GM06990 (cell line): ENCODE data around the gene KATNIP.

Experiments used
- DNase-seq: peaks from one replicate; pipeline ENCODE4 v3.0.0-alpha.2; 2011; ENCODE audit not compliant: insufficient read length; ENCODE audit errors: extremely low read depth
- H3K27me3 ChIP-seq: replicated peaks from 2 replicates; pipeline ENCODE4 v1.6.0; 2011; ENCODE audit warnings: low read length; ENCODE audit not compliant: control insufficient read depth, insufficient read depth
- H3K36me3 ChIP-seq: 2 replicates; pipeline ENCODE4 v1.5.1; 2011; ENCODE audit warnings: low read length; ENCODE audit not compliant: control insufficient read depth, insufficient read depth
- H3K4me3 ChIP-seq: replicated peaks from 2 replicates; pipeline ENCODE4 v1.5.1; 2011; ENCODE audit warnings: low read depth, mild to moderate bottlenecking, control low read depth, low read length
- TF ChIP-seq, protein P1 (sequence below): IDR thresholded peaks from 2 replicates; pipeline ENCODE4 v1.5.1; 2011; ENCODE audit warnings: low read length, control low read depth, mild to moderate bottlenecking, inconsistent platforms; ENCODE audit not compliant: insufficient read depth, poor library complexity, severe bottlenecking

KATNIP gene

DNA sequence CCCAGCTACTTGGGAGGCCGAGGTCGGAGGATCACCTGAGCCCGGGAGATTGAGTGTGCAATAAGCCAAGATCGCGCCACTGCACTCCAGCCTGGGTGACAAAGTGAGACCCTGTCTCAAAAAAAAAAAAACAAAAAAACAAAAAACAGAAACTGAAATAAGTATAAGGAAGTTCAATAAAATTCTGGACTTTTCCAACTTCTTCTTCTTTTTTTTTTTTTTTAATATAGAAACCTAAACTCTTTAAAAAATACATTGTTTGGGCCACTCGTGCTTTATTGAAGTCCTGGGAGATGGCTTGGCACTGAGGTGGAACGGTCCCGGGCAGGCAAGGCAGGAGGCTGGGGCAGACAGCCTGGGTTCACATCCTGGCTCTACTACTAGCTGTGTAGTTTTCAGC, 36.8 kb downstream of the KATNIP start:
- no peaks in the 10 kb centered on the region for H3K27me3 ChIP-seq
- DNase-seq = no peak
- TF ChIP-seq, protein P1, sequence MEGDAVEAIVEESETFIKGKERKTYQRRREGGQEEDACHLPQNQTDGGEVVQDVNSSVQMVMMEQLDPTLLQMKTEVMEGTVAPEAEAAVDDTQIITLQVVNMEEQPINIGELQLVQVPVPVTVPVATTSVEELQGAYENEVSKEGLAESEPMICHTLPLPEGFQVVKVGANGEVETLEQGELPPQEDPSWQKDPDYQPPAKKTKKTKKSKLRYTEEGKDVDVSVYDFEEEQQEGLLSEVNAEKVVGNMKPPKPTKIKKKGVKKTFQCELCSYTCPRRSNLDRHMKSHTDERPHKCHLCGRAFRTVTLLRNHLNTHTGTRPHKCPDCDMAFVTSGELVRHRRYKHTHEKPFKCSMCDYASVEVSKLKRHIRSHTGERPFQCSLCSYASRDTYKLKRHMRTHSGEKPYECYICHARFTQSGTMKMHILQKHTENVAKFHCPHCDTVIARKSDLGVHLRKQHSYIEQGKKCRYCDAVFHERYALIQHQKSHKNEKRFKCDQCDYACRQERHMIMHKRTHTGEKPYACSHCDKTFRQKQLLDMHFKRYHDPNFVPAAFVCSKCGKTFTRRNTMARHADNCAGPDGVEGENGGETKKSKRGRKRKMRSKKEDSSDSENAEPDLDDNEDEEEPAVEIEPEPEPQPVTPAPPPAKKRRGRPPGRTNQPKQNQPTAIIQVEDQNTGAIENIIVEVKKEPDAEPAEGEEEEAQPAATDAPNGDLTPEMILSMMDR = no peak
- no peak overlapping the region for H3K4me3 ChIP-seq
- no peaks in the 10 kb centered on the region; the same call in 1 of the 2 replicates for H3K36me3 ChIP-seq

DNA sequence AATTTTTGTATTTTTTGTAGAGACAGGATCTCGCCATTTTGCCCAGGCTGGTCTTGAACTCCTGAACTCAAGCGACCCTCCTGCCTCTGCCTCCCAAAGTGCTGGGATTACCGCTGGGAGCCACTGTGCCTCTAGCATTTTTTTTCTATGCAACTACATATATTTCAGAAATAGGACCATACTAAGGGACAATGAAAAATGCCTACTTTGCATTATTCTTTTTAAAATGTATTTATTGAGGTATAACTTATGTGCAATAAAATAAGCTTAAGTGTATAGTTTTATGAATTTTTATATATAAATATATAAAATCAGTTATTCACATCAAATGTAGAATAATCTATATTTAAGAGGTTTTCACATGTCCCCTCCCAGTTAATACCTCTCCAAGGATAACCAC, 38.1 kb downstream of the KATNIP start:
- Histone ChIP-seq H3K4me3 (no peak overlapping the region), H3K27me3 (no peaks in the 10 kb centered on the region), H3K36me3 (no peaks in the 10 kb centered on the region; the same call in 1 of the 2 replicates)
- DNase-seq = no peak
- TF ChIP-seq, protein P1 = no peak

DNA sequence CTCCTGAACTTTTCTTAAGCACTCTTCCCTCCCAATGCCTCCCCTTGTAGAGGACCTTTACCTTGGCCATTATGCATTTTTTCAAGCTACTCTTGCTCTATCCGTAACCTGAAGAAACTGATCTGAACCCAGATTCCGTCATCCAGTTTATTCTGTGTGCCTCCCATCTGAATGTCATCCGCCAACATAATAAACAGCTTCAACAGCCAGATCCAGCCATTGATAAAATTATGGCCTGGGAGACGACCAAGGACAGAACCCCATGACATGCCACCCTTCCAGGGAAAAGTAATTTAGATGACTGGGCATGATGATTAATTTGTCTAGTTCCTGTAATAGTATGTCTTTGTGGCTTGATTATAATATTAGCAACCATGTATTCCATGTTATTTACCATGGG, 41.9 kb downstream of the KATNIP start:
- DNase-seq = no peak
- TF ChIP-seq, protein P1 = no peak
- no peaks in the 10 kb centered on the region for H3K27me3 ChIP-seq
- H3K36me3 ChIP-seq = no peaks in the 10 kb centered on the region
- no peak overlapping the region for H3K4me3 ChIP-seq

DNA sequence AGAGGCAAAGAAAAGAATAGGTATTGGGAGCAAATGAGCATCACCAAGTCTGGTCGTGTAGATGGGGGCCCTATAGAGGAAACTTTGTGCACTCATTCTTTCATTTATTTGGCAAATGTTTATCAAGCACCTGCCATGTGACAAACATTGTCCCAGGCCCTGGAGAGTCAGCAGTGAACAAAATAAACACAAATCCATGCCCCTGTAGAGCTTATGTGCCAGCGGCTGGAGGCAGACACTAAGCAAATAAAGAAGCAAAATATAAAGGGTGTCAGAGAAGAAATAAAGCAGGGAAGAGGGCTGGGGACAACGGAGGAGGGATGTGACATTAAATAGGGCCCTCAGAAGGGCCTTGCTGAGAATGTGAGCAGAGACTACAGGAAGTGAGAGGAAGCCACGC, 45.5 kb downstream of the KATNIP start:
- DNase-seq = no peak
- Histone ChIP-seq H3K4me3 (no peak overlapping the region), H3K36me3 (no peaks in the 10 kb centered on the region), H3K27me3 (no peaks in the 10 kb centered on the region)
- TF ChIP-seq, protein P1 = no peak

DNA sequence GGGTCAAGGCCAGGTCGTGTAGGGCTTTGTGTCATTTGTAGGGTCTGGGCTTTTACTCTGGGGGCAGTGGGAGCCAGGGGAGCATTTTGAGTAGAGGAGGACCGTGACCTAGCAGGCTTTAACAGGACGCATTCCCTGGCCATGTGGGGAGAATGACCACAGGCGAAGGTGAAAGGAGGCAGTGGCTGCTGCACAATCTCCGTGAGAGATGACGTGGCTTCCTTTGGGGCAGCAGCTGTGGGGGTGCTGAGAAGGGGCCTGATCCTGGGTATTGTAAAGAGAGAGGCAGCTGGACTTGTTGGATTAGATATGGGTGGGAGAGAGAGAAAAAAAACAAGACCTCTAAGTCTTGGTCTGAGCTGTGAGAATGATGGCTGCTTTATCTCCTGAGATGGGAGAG, 46.0 kb downstream of the KATNIP start:
- DNase-seq = no peak
- no peaks in the 10 kb centered on the region for H3K27me3 ChIP-seq
- TF ChIP-seq, protein P1 = no peak
- no peak overlapping the region for H3K4me3 ChIP-seq
- H3K36me3 ChIP-seq = no peaks in the 10 kb centered on the region

DNA sequence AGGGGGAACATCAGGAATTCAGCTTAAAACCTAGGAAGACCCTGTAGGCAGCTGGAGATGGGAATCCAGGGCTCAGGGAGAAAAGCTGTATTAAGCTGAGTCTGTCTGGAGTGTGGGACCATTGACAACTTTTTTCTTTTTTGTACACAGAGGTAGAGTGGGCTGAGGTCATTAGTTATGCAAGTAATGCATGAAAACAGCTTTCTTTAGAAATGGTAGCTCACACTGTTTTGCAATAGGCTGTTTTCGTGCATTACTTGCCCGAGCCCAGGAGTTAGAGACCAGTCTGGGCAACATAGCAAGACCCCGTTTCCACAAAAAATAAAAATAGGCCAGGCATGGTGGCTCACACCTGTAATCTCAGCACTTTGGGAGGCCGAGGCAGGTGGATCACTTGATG, 46.5 kb downstream of the KATNIP start:
- no peak for DNase-seq
- TF ChIP-seq, protein P1 = no peak
- no peaks in the 10 kb centered on the region for H3K36me3 ChIP-seq
- H3K27me3 ChIP-seq = no peaks in the 10 kb centered on the region
- no peak overlapping the region for H3K4me3 ChIP-seq
